Smooth muscle cell (in vitro differentiated cells): ENCODE results near the gene SHCBP1. TPM values are rescaled to one million over a fixed set of nuclear protein-coding genes. Genes with fewer than 3 reads are reported as not detected.
A peak's percentile ranks its signal among the peaks of the same experiment; 100 is the strongest.
"Not testable (repeated sequence)": the region's sequence is repeated elsewhere in the genome, so short reads cannot be mapped to it uniquely, and the experiment has no call there.

Source experiments
- DNase-seq: peaks from one replicate; lab custom pipeline; 2025; ENCODE audit not compliant: unreplicated experiment; lab: John Stamatoyannopoulos, UW
- H2AFZ ChIP-seq: fragments of 200-600 bp; sonication (generic); 2 replicates; pipeline ENCODE4 v1.6.0; 2016; ENCODE audit warnings: antibody characterized with exemption, low read depth, mild to moderate bottlenecking
- H3F3A ChIP-seq: fragments of 200-600 bp; sonication (generic); 2 replicates; pipeline ENCODE4 v1.6.0; 2017; ENCODE audit warnings: antibody characterized with exemption, low read depth
- H3K27ac ChIP-seq: fragments of 200-600 bp; sonication (generic); 2 replicates; pipeline ENCODE4 v1.5.1; 2016; ENCODE audit warnings: low read depth, mild to moderate bottlenecking
- H3K27me3 ChIP-seq: fragments of 200-600 bp; sonication (generic); 2 replicates; pipeline ENCODE4 v1.6.1; 2016; ENCODE audit warnings: low read depth, mild to moderate bottlenecking
- H3K36me3 ChIP-seq: fragments of 200-600 bp; sonication (generic); 2 replicates; pipeline ENCODE4 v1.5.1; 2016; ENCODE audit warnings: low read depth
- H3K4me1 ChIP-seq: fragments of 200-600 bp; sonication (generic); 2 replicates; pipeline ENCODE4 v1.5.1; 2016; ENCODE audit warnings: low read depth
- H3K4me2 ChIP-seq: fragments of 200-600 bp; sonication (generic); 2 replicates; pipeline ENCODE4 v1.6.0; 2016; ENCODE audit warnings: mild to moderate bottlenecking
- H3K4me3 ChIP-seq: fragments of 200-600 bp; sonication (generic); 2 replicates; pipeline ENCODE4 v1.5.1; 2016; ENCODE audit warnings: mild to moderate bottlenecking
- H3K79me2 ChIP-seq: fragments of 200-600 bp; sonication (generic); 2 replicates; pipeline ENCODE4 v1.6.0; 2016; ENCODE audit warnings: low read depth, mild to moderate bottlenecking
- H3K9ac ChIP-seq: fragments of 200-600 bp; sonication (generic); 2 replicates; pipeline ENCODE4 v1.6.0; 2016; ENCODE audit warnings: low read depth
- H3K9me3 ChIP-seq: fragments of 200-600 bp; sonication (generic); replicated peaks from 2 replicates; pipeline ENCODE4 v1.5.1; 2016; ENCODE audit warnings: low read depth
- H4K20me1 ChIP-seq: fragments of 200-600 bp; sonication (generic); 2 replicates; pipeline ENCODE4 v1.6.0; 2016; ENCODE audit warnings: low read depth
- WGBS: methylation state at CpG from one replicate; pipeline ENCODE4 v1.1.7; 2016; ENCODE audit warnings: low lambda C conversion rate; 5-methylcytosine and 5-hydroxymethylcytosine counted together
- polyA plus RNA-seq: library from polyadenylated mRNA; unstranded; fragments of >200 nt; fragmentation: Nextera tagmentation; extraction: Ambion mirVana; gene quantifications from 2 replicates; pipeline ENCODE4 v1.2.1, GENCODE V29; 2016
- small RNA-seq: library from RNA; depleted of rRNA; stranded (forward); fragments of <200 nt; gene quantifications from one replicate; pipeline ENCODE3, GENCODE V24; 2014
- total RNA-seq: library from RNA; depleted of rRNA; stranded (reverse); fragments of >200 nt; gene quantifications from 2 replicates; pipeline ENCODE4 v1.2.3, GENCODE V29; 2014
- TF ChIP-seq, protein P1 (sequence below): fragments of 200-600 bp; sonication (generic); IDR thresholded peaks from 2 replicates; pipeline ENCODE4 v1.5.1; 2017; ENCODE audit warnings: borderline replicate concordance, mild to moderate bottlenecking, antibody characterized with exemption; ENCODE audit not compliant: insufficient read depth, poor library complexity, severe bottlenecking

SHCBP1 gene
- total and polyA plus RNA-seq, 2 experiments from 2014 or later = 5.4 to 7.9 TPM

DNA sequence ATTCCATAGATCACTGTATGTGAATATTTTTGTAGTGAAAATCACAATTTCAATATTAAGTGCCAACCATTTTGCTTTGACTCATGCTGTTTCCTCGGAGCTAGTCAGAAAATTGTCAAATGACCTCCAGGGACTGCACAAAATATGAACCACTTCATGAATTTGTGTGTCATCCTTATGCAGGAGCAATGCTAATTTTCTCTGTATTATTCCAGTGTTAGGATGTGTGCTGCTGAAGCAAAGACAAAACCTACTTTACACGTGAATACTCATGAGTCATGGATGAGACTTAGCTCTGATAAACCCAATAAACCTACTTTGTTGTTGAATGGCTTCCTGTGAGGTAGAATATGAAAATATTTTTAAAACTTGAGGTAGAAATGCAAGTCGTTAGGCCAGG, 65.2 kb downstream of the SHCBP1 start:
- Histone ChIP-seq H3K27me3 (no peaks in the 10 kb centered on the region), H3K4me1 (no peaks in the 10 kb centered on the region), H3K79me2 (no peaks in the 10 kb centered on the region), H3K9me3 (no peaks in the 10 kb centered on the region), H4K20me1 (no peaks in the 10 kb centered on the region), H3K4me2 (no peak overlapping the region), H2AFZ (no peak overlapping the region), H3K4me3 (no peak overlapping the region), H3F3A (no peaks in the 10 kb centered on the region), H3K27ac (no peak overlapping the region), H3K36me3 (no peaks in the 10 kb centered on the region), H3K9ac (no peak overlapping the region)
- TF ChIP-seq, protein P1, sequence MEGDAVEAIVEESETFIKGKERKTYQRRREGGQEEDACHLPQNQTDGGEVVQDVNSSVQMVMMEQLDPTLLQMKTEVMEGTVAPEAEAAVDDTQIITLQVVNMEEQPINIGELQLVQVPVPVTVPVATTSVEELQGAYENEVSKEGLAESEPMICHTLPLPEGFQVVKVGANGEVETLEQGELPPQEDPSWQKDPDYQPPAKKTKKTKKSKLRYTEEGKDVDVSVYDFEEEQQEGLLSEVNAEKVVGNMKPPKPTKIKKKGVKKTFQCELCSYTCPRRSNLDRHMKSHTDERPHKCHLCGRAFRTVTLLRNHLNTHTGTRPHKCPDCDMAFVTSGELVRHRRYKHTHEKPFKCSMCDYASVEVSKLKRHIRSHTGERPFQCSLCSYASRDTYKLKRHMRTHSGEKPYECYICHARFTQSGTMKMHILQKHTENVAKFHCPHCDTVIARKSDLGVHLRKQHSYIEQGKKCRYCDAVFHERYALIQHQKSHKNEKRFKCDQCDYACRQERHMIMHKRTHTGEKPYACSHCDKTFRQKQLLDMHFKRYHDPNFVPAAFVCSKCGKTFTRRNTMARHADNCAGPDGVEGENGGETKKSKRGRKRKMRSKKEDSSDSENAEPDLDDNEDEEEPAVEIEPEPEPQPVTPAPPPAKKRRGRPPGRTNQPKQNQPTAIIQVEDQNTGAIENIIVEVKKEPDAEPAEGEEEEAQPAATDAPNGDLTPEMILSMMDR = no peak
- DNase-seq = no peak
- 62% methylated on average over 3 of the region's 3 CpGs for WGBS

DNA sequence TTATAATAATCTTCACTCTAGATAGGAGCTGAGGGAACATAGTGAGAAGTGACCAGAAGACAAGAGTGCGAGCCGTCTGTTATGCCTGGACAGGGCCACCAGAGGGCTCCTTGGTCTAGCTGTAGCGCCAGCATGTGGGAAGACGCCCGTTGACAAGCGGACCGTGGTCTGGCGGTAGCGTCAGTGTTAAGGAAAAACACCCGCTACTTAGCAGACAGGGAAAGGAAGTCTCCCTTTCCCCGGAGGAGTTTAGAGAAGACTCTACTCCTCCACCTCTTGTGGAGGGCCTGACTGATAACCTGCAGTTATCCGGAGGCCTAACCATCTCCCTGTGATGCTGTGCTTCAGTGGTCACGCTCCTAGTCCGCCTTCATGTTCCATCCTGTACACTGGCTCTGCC, 66.7 kb downstream of the SHCBP1 start:
- not testable (repeated sequence) for H3K9me3 ChIP-seq, H3K36me3 ChIP-seq, H3K27ac ChIP-seq, H3K4me3 ChIP-seq, H3K79me2 ChIP-seq, H3K9ac ChIP-seq, H4K20me1 ChIP-seq, DNase-seq, H3F3A ChIP-seq, H3K4me1 ChIP-seq, H3K27me3 ChIP-seq
- Histone ChIP-seq H2AFZ (peak overlapping the region; percentile 67), H3K4me2 (peak overlapping the region; percentile 83)
- TF ChIP-seq, protein P1 = peak; percentile 84
- 17% methylated on average over 14 of the region's 14 CpGs for WGBS

DNA sequence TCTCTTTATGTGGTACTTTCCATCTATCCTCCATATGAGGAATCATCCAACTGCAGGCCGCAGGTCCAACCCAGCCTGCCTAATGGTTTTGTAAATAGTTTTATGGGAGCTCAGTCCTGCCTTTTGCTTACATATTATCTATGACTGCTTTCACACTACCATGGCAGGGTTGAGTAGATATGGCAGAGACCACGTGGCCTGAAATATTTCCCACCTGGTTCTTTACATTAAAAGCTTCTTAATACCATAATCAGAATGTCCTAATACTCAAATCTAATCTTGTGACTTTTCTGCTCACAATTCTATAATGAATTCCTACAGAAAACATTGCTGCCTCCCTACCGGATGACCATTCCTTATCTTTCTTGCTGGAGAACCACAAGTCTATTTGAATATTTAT, 71.7 kb downstream of the SHCBP1 start:
- H3K27me3 ChIP-seq = peaks cover 4% of the 10 kb centered on the region
- H3K4me2 ChIP-seq = no peak overlapping the region
- no peaks in the 10 kb centered on the region for H3K36me3 ChIP-seq
- H3F3A ChIP-seq = no peaks in the 10 kb centered on the region
- WGBS = 52% methylated on average over 3 of the region's 3 CpGs
- no peak for DNase-seq
- no peak overlapping the region for H2AFZ ChIP-seq
- no peaks in the 10 kb centered on the region for H3K4me1 ChIP-seq
- H3K27ac ChIP-seq = no peak overlapping the region
- no peaks in the 10 kb centered on the region for H3K9me3 ChIP-seq
- no peak overlapping the region for H3K4me3 ChIP-seq
- TF ChIP-seq, protein P1 = no peak
- no peaks in the 10 kb centered on the region for H3K79me2 ChIP-seq
- H3K9ac ChIP-seq = no peak overlapping the region
- no peaks in the 10 kb centered on the region for H4K20me1 ChIP-seq

Small RNA genes lying within 50 kb of the gene (small RNA-seq; reads per million reads assigned to genes)
- not detected for gene RNU6-845P

Other genes starting within 250 kb of the SHCBP1 start
- gene VPS35, start 67.8 kb upstream of the SHCBP1 start, total RNA-seq = 103 and 195 TPM in 2 replicates
- 59.5 and 83.6 TPM in 2 replicates for gene VPS35, start 67.8 kb upstream of the SHCBP1 start, polyA plus RNA-seq
- gene ORC6, start 68.3 kb upstream of the SHCBP1 start, total RNA-seq = 10.9 and 29.4 TPM in 2 replicates
- gene ORC6, start 68.3 kb upstream of the SHCBP1 start, polyA plus RNA-seq = 15.6 and 22.4 TPM in 2 replicates
- gene MYLK3, start 127.0 kb upstream of the SHCBP1 start, total RNA-seq = 0.13 and 0.22 TPM in 2 replicates
- 0.06 and 0.33 TPM in 2 replicates for gene MYLK3, start 127.0 kb upstream of the SHCBP1 start, polyA plus RNA-seq
- 21.5 and 23.3 TPM in 2 replicates for gene C16orf87, start 209.8 kb upstream of the SHCBP1 start, total RNA-seq
- gene C16orf87, start 209.8 kb upstream of the SHCBP1 start, polyA plus RNA-seq = 19.6 and 25.3 TPM in 2 replicates